Chondrocyte (in vitro differentiated cells): ENCODE results near the gene CEP350. TPM values are rescaled to one million over a fixed set of nuclear protein-coding genes. Genes with fewer than 3 reads are reported as not detected.

Experiments
- DNase-seq: peaks from one replicate; pipeline ENCODE4 v3.0.0; 2021; ENCODE audit warnings: mixed read lengths, low spot score
- H3K27ac Mint-ChIP-seq: one replicate; pipeline ENCODE4 v1.8.0; 2021; ENCODE audit warnings: mild to moderate bottlenecking, moderate library complexity, mixed read lengths; ENCODE audit not compliant: unreplicated experiment
- H3K27me3 Mint-ChIP-seq: 2 replicates; pipeline ENCODE4 v1.8.0; 2021; ENCODE audit warnings: low read depth, mixed read lengths
- H3K36me3 Mint-ChIP-seq: 2 replicates; pipeline ENCODE4 v1.8.0; 2021; ENCODE audit warnings: low read depth, mixed read lengths
- H3K4me1 Mint-ChIP-seq: 2 replicates; pipeline ENCODE4 v1.8.0; 2021; ENCODE audit warnings: low read depth, mild to moderate bottlenecking, mixed read lengths
- H3K4me3 Mint-ChIP-seq: one replicate; pipeline ENCODE4 v1.8.0; 2021; ENCODE audit warnings: mild to moderate bottlenecking, moderate library complexity, mixed read lengths; ENCODE audit not compliant: unreplicated experiment
- H3K9me3 Mint-ChIP-seq: 2 replicates; pipeline ENCODE4 v1.8.0; 2021; ENCODE audit warnings: low read depth, mixed read lengths
- CTCF ChIP-seq: fragments of 200-600 bp; sonication (generic); IDR thresholded peaks from 2 replicates; pipeline ENCODE4 v1.5.0; 2021; ENCODE audit warnings: antibody characterized with exemption, mild to moderate bottlenecking, moderate library complexity
- total RNA-seq: library from RNA; stranded (reverse); gene quantifications from 3 replicates; pipeline ENCODE4 v1.2.1, GENCODE V29; 2021

The CEP350 gene
- total RNA-seq, 1 donor from 2014 or later = 36.2 TPM

GRCh38 chr1:179969962-179970361 lies 15.4 kb downstream of the CEP350 start:
- H3K4me3 Mint-ChIP-seq = no peak overlapping the region
- no peaks in the 10 kb centered on the region for H3K36me3 Mint-ChIP-seq
- no peaks in the 10 kb centered on the region for H3K27me3 Mint-ChIP-seq
- peaks cover 37% of the 10 kb centered on the region for H3K4me1 Mint-ChIP-seq
- no peaks in the 10 kb centered on the region for H3K9me3 Mint-ChIP-seq
- peak overlapping the region; percentile 33 for H3K27ac Mint-ChIP-seq
- DNase-seq = no peak
- no peak for TF ChIP-seq CTCF

GRCh38 chr1:179971563-179972496 lies 17.2 kb downstream of the CEP350 start:
- Mint-ChIP-seq H3K4me3 (no peak overlapping the region), H3K27ac (no peak overlapping the region), H3K27me3 (no peaks in the 10 kb centered on the region), H3K9me3 (no peaks in the 10 kb centered on the region), H3K4me1 (peaks cover 43% of the 10 kb centered on the region), H3K36me3 (no peaks in the 10 kb centered on the region)
- TF ChIP-seq CTCF = no peak
- no peak for DNase-seq

GRCh38 chr1:179973198-179974110 lies 18.8 kb downstream of the CEP350 start:
- no peaks in the 10 kb centered on the region for H3K27me3 Mint-ChIP-seq
- H3K9me3 Mint-ChIP-seq = no peaks in the 10 kb centered on the region
- H3K27ac Mint-ChIP-seq = no peak overlapping the region
- TF ChIP-seq CTCF = no peak
- H3K36me3 Mint-ChIP-seq = no peaks in the 10 kb centered on the region
- no peak for DNase-seq
- peaks cover 51% of the 10 kb centered on the region for H3K4me1 Mint-ChIP-seq
- no peak overlapping the region for H3K4me3 Mint-ChIP-seq

DNA sequence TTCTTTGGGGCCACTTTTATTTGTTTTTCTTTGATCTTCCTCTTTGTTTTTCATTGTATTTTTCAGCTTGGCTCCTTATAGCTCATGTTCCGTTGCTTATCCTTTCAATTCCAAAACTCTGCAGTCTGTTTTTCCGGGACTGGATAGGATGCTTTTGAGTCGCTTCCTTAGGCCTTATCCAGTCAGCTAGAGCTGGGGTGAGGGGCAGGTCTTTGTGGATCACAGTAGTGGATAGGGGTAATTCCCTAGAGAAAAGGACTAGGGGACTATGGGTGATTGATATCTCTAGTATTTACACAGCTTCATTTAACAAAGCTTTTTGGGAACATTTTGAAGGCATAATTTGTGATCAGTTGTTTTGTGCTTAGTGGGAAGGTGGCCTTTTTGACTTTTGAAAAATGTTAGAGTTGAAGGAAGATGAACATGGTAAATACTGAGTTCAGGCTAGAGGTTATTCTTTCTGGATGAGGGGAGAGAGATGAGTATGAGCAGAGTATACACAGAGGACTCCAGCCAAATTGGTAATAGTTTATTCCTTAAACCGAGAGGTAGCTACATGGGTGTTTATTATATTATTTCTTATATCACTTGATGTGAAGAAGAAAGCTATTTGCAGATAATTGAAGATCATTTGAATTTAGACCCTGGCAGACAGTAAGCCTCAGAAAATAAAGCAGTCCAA lies 22.5 kb downstream of the CEP350 start:
- Mint-ChIP-seq H3K27ac (no peak overlapping the region), H3K9me3 (peaks cover 15% of the 10 kb centered on the region), H3K4me1 (peaks cover 34% of the 10 kb centered on the region), H3K27me3 (no peaks in the 10 kb centered on the region), H3K4me3 (no peak overlapping the region), H3K36me3 (peaks cover 3% of the 10 kb centered on the region)
- no peak for DNase-seq
- no peak for TF ChIP-seq CTCF
